Limb (tissue), 2 donors: ENCODE data around the gene DEFB116.
"Not testable (repeated sequence)": the region's sequence is repeated elsewhere in the genome, so short reads cannot be mapped to it uniquely, and the experiment has no call there.

ENCODE experiments used
- DNase-seq, 2 donors: peaks; one replicate each; pipeline ENCODE4 v3.0.0-alpha.2; 2016; ENCODE audit errors: extremely low spot score in 2 of 2

Gene DEFB116, protein sequence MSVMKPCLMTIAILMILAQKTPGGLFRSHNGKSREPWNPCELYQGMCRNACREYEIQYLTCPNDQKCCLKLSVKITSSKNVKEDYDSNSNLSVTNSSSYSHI

DNA sequence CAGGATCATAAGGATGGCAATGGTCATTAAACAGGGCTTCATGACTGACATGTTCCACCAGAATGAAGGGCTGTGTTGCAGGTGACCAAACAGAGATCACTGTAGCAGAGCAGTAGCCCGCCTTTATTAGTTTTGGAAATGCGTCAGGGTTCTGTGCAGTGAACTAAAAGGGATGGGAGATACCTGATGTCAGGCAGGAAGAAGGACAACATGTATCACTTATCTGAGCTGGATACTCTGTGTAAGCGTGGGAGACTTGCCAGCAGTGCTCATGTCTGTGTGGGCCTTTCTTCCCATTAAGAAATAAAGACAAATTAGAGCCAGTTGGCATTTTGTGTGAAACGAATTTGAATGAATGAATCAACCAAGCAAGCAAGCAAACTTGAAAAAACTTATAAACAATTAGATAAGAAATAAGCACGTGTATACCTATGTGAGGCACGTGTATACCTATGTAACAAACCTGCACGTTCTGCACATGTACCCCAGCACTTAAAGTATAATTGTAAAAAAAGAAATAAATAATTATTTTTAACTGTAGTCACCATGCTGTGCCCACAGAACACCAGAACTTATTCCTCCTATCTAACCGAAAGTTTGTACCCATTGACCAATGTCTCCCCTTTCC is at the start of gene DEFB116:
DEFB116 (minus strand) TSS at position 51 of the 628 bp plus-strand sequence; CDS start at position 51, 0 bp downstream.
- DNase-seq, result no peak

DNA sequence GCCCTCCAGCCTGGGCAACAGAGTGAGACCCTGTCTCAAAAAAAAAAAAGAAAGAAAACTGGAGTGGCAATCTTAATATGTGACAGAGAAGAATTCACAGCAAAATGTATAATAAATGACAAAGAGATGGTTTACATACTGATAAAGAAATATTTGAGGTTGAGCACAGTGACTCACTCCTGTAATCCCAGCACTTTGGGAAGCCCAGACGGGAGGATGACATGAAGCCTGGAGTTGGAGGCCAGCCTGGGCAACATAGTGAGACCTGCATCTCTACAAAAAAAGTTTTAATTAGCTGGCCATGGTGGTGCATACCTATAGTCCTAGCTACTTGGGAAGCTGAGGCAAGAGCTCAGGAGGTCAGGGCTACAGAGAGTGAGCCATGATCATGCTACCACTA is 47.6 kb upstream of the DEFB116 start:
- no peak for DNase-seq

DNA sequence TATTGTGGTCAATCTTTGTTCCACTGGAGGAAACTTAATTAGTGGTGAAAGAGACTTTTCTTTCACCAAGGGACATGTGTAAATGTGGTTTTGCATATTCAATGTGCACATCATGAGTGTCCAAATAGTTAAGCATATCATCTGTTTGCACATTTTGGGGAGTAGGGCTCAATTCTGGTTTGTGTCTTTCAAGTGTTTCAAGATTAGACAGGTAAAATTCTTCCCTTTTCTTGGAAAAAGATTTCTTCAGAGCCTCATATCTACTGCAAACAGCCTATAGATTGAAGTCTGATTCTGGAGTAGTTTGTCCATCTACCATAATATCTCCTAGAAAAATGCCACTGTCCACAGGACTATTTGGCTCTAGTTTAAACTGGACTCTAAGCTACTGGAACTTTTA is 33.1 kb upstream of the DEFB116 start:
- DNase-seq, result no peak

DNA sequence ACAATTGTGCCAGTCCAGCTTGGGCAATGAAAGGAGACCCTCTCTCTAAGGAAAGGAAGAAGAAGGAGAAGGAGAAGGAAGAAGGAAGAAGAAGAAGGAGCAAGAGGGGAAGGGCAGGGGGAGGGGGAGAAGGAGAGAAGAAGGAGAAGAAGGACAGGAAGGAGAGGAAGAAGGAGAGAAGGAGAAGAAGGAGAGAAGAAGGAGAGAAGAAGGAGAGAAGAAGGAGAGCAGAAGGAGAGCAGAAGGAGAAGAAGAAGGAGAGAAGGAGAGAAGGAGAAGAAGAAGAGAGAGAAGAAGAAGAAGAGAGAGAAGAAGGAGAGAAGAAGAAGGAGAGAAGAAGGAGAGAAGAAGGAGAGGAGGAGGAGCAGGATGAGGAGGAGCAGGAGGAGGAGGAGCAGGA is 22.5 kb upstream of the DEFB116 start:
- no peak for DNase-seq

DNA sequence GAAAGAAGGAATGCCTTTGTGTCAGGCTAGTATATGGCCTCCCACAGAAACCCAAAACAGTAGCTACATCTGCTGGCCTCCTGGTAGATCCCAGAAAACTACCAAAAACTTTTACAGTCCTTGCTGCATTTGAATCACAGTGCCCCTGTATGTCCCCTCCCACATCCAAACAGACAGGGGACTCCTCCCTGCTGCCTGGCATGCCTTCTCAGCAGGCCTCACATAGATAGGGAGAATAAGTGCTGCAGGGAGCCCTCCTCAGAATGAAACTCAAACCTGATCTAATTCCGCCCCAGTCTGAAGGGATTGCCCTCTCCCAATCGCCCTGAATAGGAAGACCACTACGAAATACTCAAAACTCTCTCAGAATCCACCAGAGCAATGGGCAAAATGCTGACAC is 14.1 kb upstream of the DEFB116 start:
- no peak for DNase-seq

DNA sequence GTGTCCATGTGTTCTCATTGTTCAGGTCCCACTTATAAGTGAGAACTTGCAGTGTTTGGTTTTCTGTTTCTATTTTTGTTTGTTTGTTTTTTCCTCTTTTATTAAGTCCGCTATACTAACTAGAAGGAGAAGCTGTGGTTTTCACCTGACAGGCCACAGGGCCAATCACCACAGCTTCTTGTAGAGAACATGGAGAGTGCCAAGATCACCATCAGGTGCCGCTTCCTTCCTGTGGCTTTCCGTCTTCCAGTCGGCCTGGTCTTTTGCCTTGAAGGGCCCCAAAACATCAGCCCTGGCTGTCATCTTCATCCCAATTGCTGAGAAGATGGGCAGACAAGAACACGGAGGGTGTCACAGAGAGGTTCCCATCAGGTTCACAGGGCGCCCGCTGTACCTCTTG is 23.4 kb downstream of the DEFB116 start:
- DNase-seq, result not testable (repeated sequence)

DNA sequence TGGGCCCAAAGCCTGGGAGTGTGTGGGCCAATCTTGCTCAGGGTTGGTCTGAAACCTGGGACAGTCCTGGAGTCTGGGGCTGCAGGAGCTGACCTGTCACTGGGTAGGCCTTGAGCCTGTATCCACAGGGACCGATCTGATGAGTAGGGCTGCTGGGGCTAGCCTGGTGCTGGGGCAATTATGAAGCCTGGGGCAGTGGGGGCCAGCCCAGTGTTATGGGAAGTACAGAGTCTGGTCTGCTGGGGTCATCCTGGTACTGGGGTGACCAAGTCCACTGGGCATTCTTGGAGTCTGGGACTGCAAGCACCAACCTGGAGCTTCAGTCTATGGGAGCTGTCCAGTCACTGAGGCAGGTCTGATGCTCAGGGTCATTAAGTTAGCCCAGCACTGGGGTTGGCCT is 30.2 kb downstream of the DEFB116 start:
- DNase-seq, result no peak

DNA sequence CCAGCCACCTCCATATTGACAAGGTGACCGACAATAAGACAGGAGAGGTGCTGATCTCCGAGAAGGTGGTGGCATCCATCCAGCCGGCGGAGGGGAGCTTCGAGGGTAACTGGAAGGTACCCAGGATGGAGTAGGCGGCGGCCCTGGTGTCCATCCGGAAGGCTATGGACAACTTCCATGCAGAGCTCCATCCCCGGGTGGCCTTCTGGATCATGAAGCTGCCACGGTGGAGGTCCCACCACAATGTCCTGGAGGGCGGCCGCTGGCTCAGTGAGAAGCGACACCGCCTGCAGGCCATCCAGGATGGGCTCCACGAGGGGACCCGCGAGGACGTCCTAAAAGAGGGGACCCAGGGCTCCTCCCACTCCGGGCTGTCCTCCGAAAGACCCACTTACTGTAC is 33.9 kb downstream of the DEFB116 start:
- no peak for DNase-seq

DNA sequence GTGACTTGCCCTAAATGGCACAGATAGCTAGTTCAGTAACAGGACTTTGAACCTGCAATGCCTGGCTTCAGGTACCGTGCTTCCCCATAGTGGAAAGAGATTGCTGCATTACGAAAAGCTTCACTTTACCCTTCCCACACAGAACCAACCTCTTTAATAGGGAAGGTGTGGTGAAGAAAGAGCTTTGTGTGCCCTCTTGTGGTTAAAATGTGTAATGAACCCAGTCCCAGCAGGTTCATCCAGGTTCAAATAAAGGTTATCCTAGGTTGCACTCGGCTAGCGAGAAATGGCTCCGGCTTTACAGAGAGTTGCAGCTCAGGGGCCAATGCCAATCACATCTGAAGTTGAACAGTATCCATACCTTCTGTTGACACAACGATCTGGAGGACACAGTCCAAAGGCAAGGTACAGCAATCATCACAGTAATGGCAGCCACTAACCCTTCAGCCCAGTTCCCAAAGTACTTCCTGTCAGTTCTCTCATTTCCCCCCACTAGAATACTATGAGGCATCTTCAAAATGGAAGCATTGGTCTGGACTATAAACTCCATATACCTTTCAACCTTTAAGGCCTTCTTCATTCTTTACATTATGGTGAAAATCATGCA is 48.0 kb downstream of the DEFB116 start:
- no peak for DNase-seq

DNA sequence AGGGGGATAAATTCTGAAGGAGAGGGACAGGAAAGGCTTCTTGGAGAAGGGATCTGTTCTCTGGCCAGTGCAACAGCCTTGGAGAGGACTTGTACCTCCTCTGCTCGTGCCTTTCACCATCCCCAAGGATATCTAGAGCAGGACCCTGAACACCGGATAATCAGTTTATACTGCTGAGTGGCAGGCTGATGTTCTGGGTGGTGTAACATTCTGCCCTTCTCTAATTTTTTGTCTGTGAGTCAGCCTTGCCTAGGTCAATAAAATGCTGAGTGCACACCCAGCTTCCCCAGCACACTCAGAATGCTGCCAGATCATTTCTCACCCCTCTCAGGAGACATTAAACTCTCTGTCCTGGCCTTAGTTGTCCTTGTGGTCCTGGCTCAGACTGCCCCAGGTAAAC is 51.0 kb downstream of the DEFB116 start, which contains the start of gene DEFB115:
DEFB115 (plus strand) TSS at position 301 of the 400 bp plus-strand sequence; CDS start at position 301, 0 bp downstream.
- no peak for DNase-seq

DNA sequence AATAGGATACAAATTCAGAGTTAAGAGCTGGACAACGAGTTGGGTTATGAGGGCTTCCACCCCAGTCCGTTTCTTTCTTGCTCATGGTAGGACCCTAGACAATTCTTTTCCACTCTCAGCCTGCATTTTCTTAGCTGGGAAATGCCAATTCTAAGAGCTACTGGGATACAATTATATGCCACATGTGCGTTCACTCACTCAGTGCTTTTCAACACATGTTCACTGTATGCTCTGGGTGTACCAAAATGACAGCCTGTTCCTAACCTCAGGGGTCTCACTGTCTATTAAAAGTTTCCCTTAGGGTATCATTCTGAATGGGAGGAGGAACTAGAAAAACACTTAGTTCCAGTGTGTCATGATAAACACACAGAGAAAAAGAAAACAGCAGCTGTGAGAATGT is 51.4 kb downstream of the DEFB116 start:
- no peak for DNase-seq
